B cell (primary cell): ENCODE data around the gene ZNF541. TPM values are rescaled to one million over a fixed set of nuclear protein-coding genes. Genes with fewer than 3 reads are reported as not detected.

Experiments used
- ATAC-seq: fragments of 200-7000 bp; cut with Tn5 transposase; one replicate; pipeline ENCODE4 v1.10.0; 2021; ENCODE audit warnings: low read depth, mild to moderate bottlenecking, moderate number of reproducible peaks, moderate library complexity
- CTCF ChIA-PET: fragments of 350-600 bp; sonication (Branson Sonifier 250); formaldehyde crosslinking; loops from one replicate; lab custom pipeline; 2021; ENCODE audit warnings: antibody characterized with exemption, inconsistent platforms; lab: Charles Lee
- POLR2A ChIA-PET: fragments of 350-600 bp; sonication (Branson Sonifier 250); formaldehyde crosslinking; loops from one replicate; lab custom pipeline; 2021; ENCODE audit warnings: antibody characterized with exemption; lab: Charles Lee
- DNase-seq: peaks from one replicate; pipeline ENCODE4 v3.0.0; 2013
- H2AFZ ChIP-seq: 2 replicates; pipeline ENCODE4 v1.6.1; 2012; ENCODE audit warnings: mild to moderate bottlenecking, low read depth, low read length; ENCODE audit not compliant: insufficient read depth, poor library complexity, severe bottlenecking
- H3K27ac ChIP-seq, 2 donors: 1 replicate in 1 of 2; 2 replicates in 1 of 2; pipeline ENCODE4 v1.5.1; 2012 to 2013; ENCODE audit warnings: low read length in 2 of 2, mild to moderate bottlenecking in 2 of 2, moderate library complexity in 1 of 2
- H3K27me3 ChIP-seq, 4 experiments: fragments of 200-600 bp in 1 of 4; sonication (generic) in 1 of 4; replicated peaks in 1 of 4; 1 replicate in 2 of 4; 2 replicates in 2 of 4; pipeline versions ENCODE4 v1.6.1 to v1.7.0; 2013 to 2016; ENCODE audit warnings: low read length in 3 of 4, mild to moderate bottlenecking in 2 of 4, mixed read lengths in 1 of 4, moderate library complexity in 1 of 4; ENCODE audit not compliant: insufficient read depth in 4 of 4, control insufficient read depth in 3 of 4; ENCODE audit errors: control extremely low read depth in 1 of 4
- H3K36me3 ChIP-seq, 2 experiments: replicated peaks in 1 of 2; 1 replicate in 1 of 2; 2 replicates in 1 of 2; pipeline versions ENCODE4 v1.6.1 to v1.7.1; 2013; ENCODE audit warnings: low read length in 1 of 2; ENCODE audit not compliant: insufficient read depth in 2 of 2, control insufficient read depth in 1 of 2; ENCODE audit errors: control extremely low read depth in 1 of 2, extremely low read depth in 1 of 2
- H3K4me1 ChIP-seq, 2 donors: fragments of 200-600 bp in 1 of 2; sonication (generic) in 1 of 2; 1 replicate in 1 of 2; 2 replicates in 1 of 2; pipeline versions ENCODE4 v1.5.1 to v1.6.1; 2013 to 2017; ENCODE audit warnings: low read length in 2 of 2; ENCODE audit not compliant: control insufficient read depth in 2 of 2, insufficient read depth in 2 of 2
- H3K4me2 ChIP-seq: replicated peaks from 2 replicates; pipeline ENCODE3; 2012; ENCODE audit warnings: mild to moderate bottlenecking, low read depth, low read length; ENCODE audit not compliant: poor library complexity, severe bottlenecking
- H3K4me3 ChIP-seq, 5 experiments: fragments of 200-600 bp in 1 of 5; sonication (generic) in 1 of 5; 1 replicate in 3 of 5; 2 replicates in 2 of 5; pipeline versions ENCODE4 v1.5.1 to v1.7.0; 2011 to 2016; ENCODE audit warnings: low read length in 4 of 5, mild to moderate bottlenecking in 4 of 5, low read depth in 2 of 5, control low read depth in 1 of 5, moderate library complexity in 1 of 5; ENCODE audit not compliant: insufficient read depth in 1 of 5; ENCODE audit errors: control extremely low read depth in 1 of 5, extremely low read depth in 1 of 5
- H3K79me2 ChIP-seq: fragments of 200-600 bp; sonication (generic); one replicate; pipeline ENCODE4 v1.6.0; 2016; ENCODE audit warnings: low read length; ENCODE audit not compliant: control insufficient read depth, insufficient read depth
- H3K9ac ChIP-seq: fragments of 200-600 bp; sonication (generic); 2 replicates; pipeline ENCODE4 v1.6.1; 2017; ENCODE audit warnings: mild to moderate bottlenecking, low read length, moderate library complexity
- H3K9me3 ChIP-seq, 3 donors: one replicate each; pipeline versions ENCODE4 v1.6.1 to v1.7.1; 2013; ENCODE audit warnings: low read length in 2 of 3; ENCODE audit not compliant: control insufficient read depth in 2 of 3, insufficient read depth in 1 of 3; ENCODE audit errors: control extremely low read depth in 1 of 3
- H4K20me1 ChIP-seq: 2 replicates; pipeline ENCODE4 v1.6.0; 2012; ENCODE audit warnings: mild to moderate bottlenecking, low read length; ENCODE audit not compliant: insufficient read depth, control insufficient read depth, poor library complexity, severe bottlenecking
- H3K27ac Mint-ChIP-seq: one replicate; pipeline ENCODE4 v1.8.0; 2021; ENCODE audit warnings: mixed read lengths
- H3K27me3 Mint-ChIP-seq: one replicate; pipeline ENCODE4 v1.8.0; 2021; ENCODE audit warnings: mixed read lengths
- H3K4me1 Mint-ChIP-seq: one replicate; pipeline ENCODE4 v1.8.0; 2021; ENCODE audit warnings: mixed read lengths
- H3K4me3 Mint-ChIP-seq: one replicate; pipeline ENCODE4 v1.8.0; 2021; ENCODE audit warnings: mixed read lengths
- H3K9me3 Mint-ChIP-seq: one replicate; pipeline ENCODE4 v1.8.0; 2022; ENCODE audit warnings: mixed read lengths; ENCODE audit not compliant: insufficient read depth
- EZH2 ChIP-seq: IDR thresholded peaks from 2 replicates; pipeline ENCODE4 v1.6.1; 2012; ENCODE audit warnings: borderline replicate concordance, low read depth, mild to moderate bottlenecking, moderate library complexity, low read length; ENCODE audit not compliant: insufficient read depth, poor library complexity, severe bottlenecking
- WGBS: methylation state at CpG from one replicate; pipeline ENCODE4 v1.1.5; 2013; ENCODE audit warnings: missing lambda C conversion rate; ENCODE audit not compliant: insufficient coverage; 5-methylcytosine and 5-hydroxymethylcytosine counted together
- intact Hi-C: fragments of 100-400 bp; cut with micrococcal nuclease; formaldehyde crosslinking; loops from one replicate; pipeline ENCODE4 v1.10.0; 2022
- polyA plus RNA-seq: library from polyadenylated mRNA; depleted of rRNA; stranded (reverse); fragments of >200 nt; gene quantifications from 2 replicates; pipeline ENCODE4 v1.2.3, GENCODE V29; 2012
- total RNA-seq, 2 donors: library from RNA; stranded (reverse); fragments of 120-200 nt in 1 of 2; gene quantifications; 1 replicate in 1 of 2; 2 replicates in 1 of 2; pipeline versions ENCODE4 v1.2.3 to v1.2.4, GENCODE V29; 2013 to 2022
- TF ChIP-seq, protein P1 (sequence below): fragments of 200-600 bp; IDR thresholded peaks from one replicate; pipeline ENCODE4 v1.8.0; 2022; ENCODE audit warnings: antibody characterized with exemption, mild to moderate bottlenecking

Gene ZNF541
- total and polyA plus RNA-seq, 2 donors (not counting 1 experiment from before 2014, with no cell fraction given): 0.03 TPM; not detected in 1

DNA sequence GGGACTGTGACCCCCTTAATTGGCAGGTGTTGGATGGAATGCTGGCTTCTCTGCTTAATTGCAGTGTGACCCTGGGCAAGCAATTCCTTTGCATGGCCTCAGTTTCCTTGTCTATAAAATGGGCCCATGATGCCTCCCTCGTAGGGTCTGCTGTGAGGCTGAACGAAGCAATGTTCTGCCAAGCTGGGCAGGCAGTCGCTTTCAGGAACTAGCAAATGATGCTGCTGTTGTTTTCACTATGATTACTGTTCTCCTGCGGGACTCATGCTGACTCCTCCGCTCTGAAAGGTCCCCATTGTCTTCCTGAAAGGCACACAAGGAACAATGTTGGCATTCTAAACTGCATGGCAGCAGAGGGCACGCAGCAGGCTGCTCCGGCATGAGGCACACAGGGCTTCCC lies 42.8 kb upstream of the ZNF541 start:
- no peak for DNase-seq
- no peak for ATAC-seq
- WGBS: 82% methylated on average over 7 of the region's 7 CpGs
- H3K79me2 ChIP-seq: peaks cover 98% of the 10 kb centered on the region
- H3K9ac ChIP-seq: no peak overlapping the region
- Mint-ChIP-seq H3K4me1 (peaks cover 50% of the 10 kb centered on the region), H3K27ac (no peak overlapping the region), H3K9me3 (no peaks in the 10 kb centered on the region), H3K27me3 (no peaks in the 10 kb centered on the region), H3K4me3 (no peak overlapping the region)
- H3K4me2 ChIP-seq: peak overlapping the region; percentile 20
- ChIA-PET POLR2A (no interaction called here), CTCF (no interaction called here)
- H3K27me3 ChIP-seq: no peaks in the 10 kb centered on the region
- TF ChIP-seq, protein P1, sequence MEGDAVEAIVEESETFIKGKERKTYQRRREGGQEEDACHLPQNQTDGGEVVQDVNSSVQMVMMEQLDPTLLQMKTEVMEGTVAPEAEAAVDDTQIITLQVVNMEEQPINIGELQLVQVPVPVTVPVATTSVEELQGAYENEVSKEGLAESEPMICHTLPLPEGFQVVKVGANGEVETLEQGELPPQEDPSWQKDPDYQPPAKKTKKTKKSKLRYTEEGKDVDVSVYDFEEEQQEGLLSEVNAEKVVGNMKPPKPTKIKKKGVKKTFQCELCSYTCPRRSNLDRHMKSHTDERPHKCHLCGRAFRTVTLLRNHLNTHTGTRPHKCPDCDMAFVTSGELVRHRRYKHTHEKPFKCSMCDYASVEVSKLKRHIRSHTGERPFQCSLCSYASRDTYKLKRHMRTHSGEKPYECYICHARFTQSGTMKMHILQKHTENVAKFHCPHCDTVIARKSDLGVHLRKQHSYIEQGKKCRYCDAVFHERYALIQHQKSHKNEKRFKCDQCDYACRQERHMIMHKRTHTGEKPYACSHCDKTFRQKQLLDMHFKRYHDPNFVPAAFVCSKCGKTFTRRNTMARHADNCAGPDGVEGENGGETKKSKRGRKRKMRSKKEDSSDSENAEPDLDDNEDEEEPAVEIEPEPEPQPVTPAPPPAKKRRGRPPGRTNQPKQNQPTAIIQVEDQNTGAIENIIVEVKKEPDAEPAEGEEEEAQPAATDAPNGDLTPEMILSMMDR: no peak
- TF ChIP-seq EZH2: no peak
- no peak overlapping the region for H3K4me3 ChIP-seq
- H2AFZ ChIP-seq: no peak overlapping the region
- peaks cover 0 to 2% of the 10 kb centered on the region in 2 experiments for H3K36me3 ChIP-seq
- peaks cover 97% of the 10 kb centered on the region for H4K20me1 ChIP-seq
- intact Hi-C loops: no loop called here
- H3K4me1 ChIP-seq: peaks cover 20% of the 10 kb centered on the region in 2 donors
- peaks cover 0 to 5% (median 0%) of the 10 kb centered on the region in 3 donors for H3K9me3 ChIP-seq
- H3K27ac ChIP-seq: no peak overlapping the region

DNA sequence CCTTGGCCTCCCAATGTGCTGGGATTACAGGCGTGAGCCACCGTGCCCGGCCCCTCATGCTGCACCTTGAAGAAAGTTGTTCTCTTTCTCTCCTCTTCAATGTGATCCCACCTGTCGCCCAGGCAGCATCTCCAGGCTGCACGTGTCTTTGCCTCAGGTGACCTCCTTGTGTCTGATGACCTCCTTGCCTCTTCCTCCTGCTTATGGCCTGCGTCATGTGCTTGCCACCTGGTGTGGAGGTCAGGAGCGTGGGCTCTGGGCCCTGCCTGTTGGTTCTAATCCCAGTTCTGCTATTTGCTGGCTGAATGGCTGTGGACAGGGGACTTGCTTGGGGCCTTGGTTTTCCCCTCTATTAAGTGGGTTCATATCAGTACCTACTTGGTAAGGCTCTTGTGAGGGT lies 42.3 kb upstream of the ZNF541 start:
- Histone ChIP-seq H2AFZ (no peak overlapping the region), H3K27me3 (no peaks in the 10 kb centered on the region), H3K4me3 (no peak overlapping the region), H3K36me3 (peaks cover 0 to 2% of the 10 kb centered on the region in 2 experiments), H4K20me1 (peaks cover 97% of the 10 kb centered on the region), H3K9ac (no peak overlapping the region), H3K9me3 (peaks cover 0 to 5% (median 0%) of the 10 kb centered on the region in 3 donors), H3K27ac (no peak overlapping the region), H3K4me2 (no peak overlapping the region), H3K79me2 (peaks cover 98% of the 10 kb centered on the region), H3K4me1 (peaks cover 25% of the 10 kb centered on the region in 2 donors)
- H3K27me3 Mint-ChIP-seq: no peaks in the 10 kb centered on the region
- TF ChIP-seq, protein P1: no peak
- no peak for TF ChIP-seq EZH2
- WGBS: 70% methylated on average over 6 of the region's 7 CpGs
- no peaks in the 10 kb centered on the region for H3K9me3 Mint-ChIP-seq
- H3K4me1 Mint-ChIP-seq: peaks cover 54% of the 10 kb centered on the region
- ATAC-seq (no peak), DNase-seq (no peak)
- POLR2A ChIA-PET: no interaction called here
- H3K4me3 Mint-ChIP-seq: no peak overlapping the region
- intact Hi-C loops: no loop called here
- CTCF ChIA-PET: no interaction called here
- peak overlapping the region; percentile 50 for H3K27ac Mint-ChIP-seq
